Loucy (cell line): ENCODE data around the gene LRRC40.

ENCODE experiments used
- EZH2phosphoT487 ChIP-seq: fragments of 200-600 bp; IDR thresholded peaks from 2 replicates; pipeline ENCODE4 v1.6.1; 2018; ENCODE audit warnings: antibody characterized with exemption, mild to moderate bottlenecking, moderate library complexity, borderline replicate concordance
- TF ChIP-seq, protein P1 (sequence below): fragments of 200-600 bp; sonication (generic); conservative IDR thresholded peaks from 2 replicates; pipeline ENCODE4 v1.5.1; 2014; ENCODE audit warnings: mild to moderate bottlenecking, antibody characterized with exemption, low read length

DNA sequence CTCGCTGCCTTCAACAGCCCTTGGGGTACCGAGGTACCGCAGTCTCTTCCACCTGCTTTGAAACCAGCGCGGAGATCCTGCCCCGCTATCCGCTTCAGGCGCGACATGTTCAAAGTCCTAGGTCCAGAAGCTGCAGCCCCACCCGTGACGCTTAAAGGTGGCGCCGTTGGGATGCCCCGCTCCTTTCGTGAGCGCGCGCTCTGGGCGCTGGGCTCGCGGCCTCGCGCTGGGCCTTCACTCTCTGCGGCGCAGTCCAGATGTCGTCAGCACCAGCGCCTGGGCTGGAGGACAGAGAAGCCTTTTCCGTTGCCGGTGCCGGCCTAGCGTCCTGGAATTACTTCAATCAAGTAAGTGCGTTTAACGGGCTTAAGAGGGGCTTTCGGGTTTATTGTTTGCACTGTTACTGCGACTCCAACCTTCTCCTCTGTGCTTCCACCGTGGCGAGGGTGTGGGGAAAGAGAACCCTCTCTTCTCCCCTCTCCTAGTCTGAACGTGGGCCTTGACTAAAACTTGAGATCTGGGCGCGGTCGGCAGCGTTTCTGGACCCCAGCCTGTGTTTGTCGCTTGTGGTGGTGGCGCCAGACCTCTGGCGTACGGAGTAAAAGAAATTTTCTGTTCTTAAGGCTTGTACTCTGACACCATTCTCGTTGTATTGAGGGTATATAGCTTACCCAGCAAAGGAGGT, at the start of gene LRRC40:
- TF ChIP-seq, protein P1, sequence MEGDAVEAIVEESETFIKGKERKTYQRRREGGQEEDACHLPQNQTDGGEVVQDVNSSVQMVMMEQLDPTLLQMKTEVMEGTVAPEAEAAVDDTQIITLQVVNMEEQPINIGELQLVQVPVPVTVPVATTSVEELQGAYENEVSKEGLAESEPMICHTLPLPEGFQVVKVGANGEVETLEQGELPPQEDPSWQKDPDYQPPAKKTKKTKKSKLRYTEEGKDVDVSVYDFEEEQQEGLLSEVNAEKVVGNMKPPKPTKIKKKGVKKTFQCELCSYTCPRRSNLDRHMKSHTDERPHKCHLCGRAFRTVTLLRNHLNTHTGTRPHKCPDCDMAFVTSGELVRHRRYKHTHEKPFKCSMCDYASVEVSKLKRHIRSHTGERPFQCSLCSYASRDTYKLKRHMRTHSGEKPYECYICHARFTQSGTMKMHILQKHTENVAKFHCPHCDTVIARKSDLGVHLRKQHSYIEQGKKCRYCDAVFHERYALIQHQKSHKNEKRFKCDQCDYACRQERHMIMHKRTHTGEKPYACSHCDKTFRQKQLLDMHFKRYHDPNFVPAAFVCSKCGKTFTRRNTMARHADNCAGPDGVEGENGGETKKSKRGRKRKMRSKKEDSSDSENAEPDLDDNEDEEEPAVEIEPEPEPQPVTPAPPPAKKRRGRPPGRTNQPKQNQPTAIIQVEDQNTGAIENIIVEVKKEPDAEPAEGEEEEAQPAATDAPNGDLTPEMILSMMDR: 0 out of 2 replicates have a peak, but pooled peaks have one; percentile 12
- no peak for TF ChIP-seq EZH2phosphoT487
